ENCODE data around the gene PTCD2. TPM values are rescaled to one million over a fixed set of nuclear protein-coding genes. Genes with fewer than 3 reads are reported as not detected.

Gene PTCD2
- total and polyA plus RNA-seq, 9 of the 15 experiments (the other 6 are each of a cell fraction or from before 2014, with no cell fraction given), result 11.9 to 28.5 (median 18.6) TPM

- no peak for TF ChIP-seq ZNF780A (CRISPR knock-in tag; IDR thresholded peaks at IDR 0.05)
- no peak for TF ChIP-seq TFAM (CRISPR knock-in tag; conservative IDR thresholded peaks at IDR 0.05)
- TF ChIP-seq ELF2 (CRISPR knock-in tag; IDR thresholded peaks at IDR 0.05), result no peak; the same call in 1 of the 2 replicates
- no peak for TF ChIP-seq ZKSCAN3 (CRISPR knock-in tag; IDR thresholded peaks at IDR 0.05)
- no peak for TF ChIP-seq GTF3C2 (IDR thresholded peaks at IDR 0.05; ENCODE audit: borderline replicate concordance, extremely low read depth, insufficient read length)
- peak; percentile 44; the same call in 1 of the 2 replicates for TF ChIP-seq SOX6 (IDR thresholded peaks at IDR 0.05)
- TF ChIP-seq ZNF140 (CRISPR knock-in tag; IDR thresholded peaks at IDR 0.05), result no peak
- no peak for TF ChIP-seq FOXK2 (conservative IDR thresholded peaks at IDR 0.05 in 1 of 2, IDR thresholded peaks at IDR 0.05 in 1 of 2; ENCODE audit: low read depth in 2 of 2)
- TF ChIP-seq TAL1 (IDR thresholded peaks at IDR 0.05), result peak; percentile 51
- TF ChIP-seq SIN3A (IDR thresholded peaks at IDR 0.05; ENCODE audit: borderline replicate concordance in 2 of 2, control insufficient read depth in 1 of 2, low read depth in 2 of 2, low read length in 2 of 2), result no peak
- TF ChIP-seq MECOM (CRISPR knock-in tag; IDR thresholded peaks at IDR 0.05), result peak; percentile 34; the same call in 1 of the 2 replicates
- no peak for TF ChIP-seq HBP1 (CRISPR knock-in tag; IDR thresholded peaks at IDR 0.05)
- TF ChIP-seq ZNF280A (IDR thresholded peaks at IDR 0.05; ENCODE audit: low read depth, partially characterized antibody), result no peak
- no peak for TF ChIP-seq HDAC1 (IDR thresholded peaks at IDR 0.05)
- TF ChIP-seq ZNF224 (CRISPR knock-in tag; IDR thresholded peaks at IDR 0.05), result no peak
- no peak for TF ChIP-seq NR0B1 (IDR thresholded peaks at IDR 0.05; ENCODE audit: partially characterized antibody)
- no peak for TF ChIP-seq ELF4 (CRISPR knock-in tag; IDR thresholded peaks at IDR 0.05)
- TF ChIP-seq ZNF311 (CRISPR knock-in tag; IDR thresholded peaks at IDR 0.05), result 0 out of 2 replicates have a peak, but pooled peaks have one; percentile 10
- TF ChIP-seq NFYB (IDR thresholded peaks at IDR 0.05; ENCODE audit: extremely low read depth, insufficient read length), result no peak
Observed at GRCh38 chr5:72281764-72282499, 38.2 kb upstream of the PTCD2 start (continued).
